Caki2 (cell line): ENCODE results near the gene PEF1. TPM values are rescaled to one million over a fixed set of nuclear protein-coding genes. Genes with fewer than 3 reads are reported as not detected.

Experiments
- DNase-seq: peaks from one replicate; pipeline ENCODE4 v3.0.0-alpha.2; 2015; ENCODE audit warnings: low read depth
- in situ Hi-C: cut with HindIII; loops from 2 replicates; pipeline ENCODE4 v1.10.0; 2016; ENCODE audit warnings: low sequenced_read_pairs, low pct_unique_long_range_greater_than_20kb, mixed read lengths
- total RNA-seq: library from RNA; depleted of rRNA; stranded (reverse); fragments of >200 nt; shearing (Covaris generic); gene quantifications from 2 replicates; pipeline ENCODE4 v1.2.3, GENCODE V29; 2014; ENCODE audit warnings: low replicate concordance

Gene PEF1
- total RNA-seq, 1 experiment from 2014 or later = 110 TPM

GRCh38 chr1:31674626-31675025 is 29.9 kb upstream of the PEF1 start:
- in situ Hi-C loops = no loop called here
- no peak for DNase-seq

- in situ Hi-C loops = no loop called here
- no peak for DNase-seq
Observed at GRCh38 chr1:31673433-31673832, 28.8 kb upstream of the PEF1 start.

- in situ Hi-C loops = no loop called here
- DNase-seq = no peak
Observed at GRCh38 chr1:31672986-31673385, 28.3 kb upstream of the PEF1 start.

GRCh38 chr1:31671561-31672201 is 27.0 kb upstream of the PEF1 start:
- no peak for DNase-seq
- in situ Hi-C loops = no loop called here

- in situ Hi-C loops = no loop called here
- no peak for DNase-seq
Observed at GRCh38 chr1:31671147-31671546, 26.5 kb upstream of the PEF1 start.

- no peak for DNase-seq
- in situ Hi-C loops = no loop called here
Observed at GRCh38 chr1:31670593-31670964, 25.9 kb upstream of the PEF1 start.

- in situ Hi-C loops = no loop called here
- DNase-seq = peak; percentile 25
Observed at GRCh38 chr1:31669786-31670592, 25.3 kb upstream of the PEF1 start.

GRCh38 chr1:31669433-31669785 is 24.7 kb upstream of the PEF1 start:
- DNase-seq = no peak
- in situ Hi-C loops = no loop called here

- in situ Hi-C loops = no loop called here
- DNase-seq = no peak
Observed at GRCh38 chr1:31668303-31668883, 23.7 kb upstream of the PEF1 start.

GRCh38 chr1:31667065-31667785 is 22.5 kb upstream of the PEF1 start:
- no peak for DNase-seq
- in situ Hi-C loops = no loop called here

- in situ Hi-C loops = no loop called here
- DNase-seq = peak; percentile 66
Observed at GRCh38 chr1:31666263-31666963, 21.7 kb upstream of the PEF1 start.

GRCh38 chr1:31665234-31665878 is 20.7 kb upstream of the PEF1 start:
- no peak for DNase-seq
- in situ Hi-C loops = no loop called here

GRCh38 chr1:31664528-31664927 is 19.9 kb upstream of the PEF1 start:
- DNase-seq = no peak
- in situ Hi-C loops = no loop called here

- peak; percentile 21 for DNase-seq
- in situ Hi-C loops = no loop called here
Observed at GRCh38 chr1:31663622-31664452, 19.2 kb upstream of the PEF1 start.

- DNase-seq = no peak
- in situ Hi-C loops = no loop called here
Observed at GRCh38 chr1:31662463-31662862, 17.8 kb upstream of the PEF1 start.

GRCh38 chr1:31661856-31662255 is 17.2 kb upstream of the PEF1 start:
- in situ Hi-C loops = no loop called here
- DNase-seq = no peak

- no peak for DNase-seq
- in situ Hi-C loops = no loop called here
Observed at GRCh38 chr1:31660871-31661455, 16.3 kb upstream of the PEF1 start.
